GM06990 (cell line): ENCODE data around the gene CDK11B.
A peak's percentile ranks its signal among the peaks of the same experiment; 100 is the strongest.

ENCODE experiments used
- DNase-seq: peaks from one replicate; pipeline ENCODE4 v3.0.0-alpha.2; 2011; ENCODE audit not compliant: insufficient read length; ENCODE audit errors: extremely low read depth
- H3K27me3 ChIP-seq: replicated peaks from 2 replicates; pipeline ENCODE4 v1.6.0; 2011; ENCODE audit warnings: low read length; ENCODE audit not compliant: control insufficient read depth, insufficient read depth
- H3K36me3 ChIP-seq: 2 replicates; pipeline ENCODE4 v1.5.1; 2011; ENCODE audit warnings: low read length; ENCODE audit not compliant: control insufficient read depth, insufficient read depth
- H3K4me3 ChIP-seq: replicated peaks from 2 replicates; pipeline ENCODE4 v1.5.1; 2011; ENCODE audit warnings: low read depth, mild to moderate bottlenecking, control low read depth, low read length
- TF ChIP-seq, protein P1 (sequence below): IDR thresholded peaks from 2 replicates; pipeline ENCODE4 v1.5.1; 2011; ENCODE audit warnings: low read length, control low read depth, mild to moderate bottlenecking, inconsistent platforms; ENCODE audit not compliant: insufficient read depth, poor library complexity, severe bottlenecking

The CDK11B gene

DNA sequence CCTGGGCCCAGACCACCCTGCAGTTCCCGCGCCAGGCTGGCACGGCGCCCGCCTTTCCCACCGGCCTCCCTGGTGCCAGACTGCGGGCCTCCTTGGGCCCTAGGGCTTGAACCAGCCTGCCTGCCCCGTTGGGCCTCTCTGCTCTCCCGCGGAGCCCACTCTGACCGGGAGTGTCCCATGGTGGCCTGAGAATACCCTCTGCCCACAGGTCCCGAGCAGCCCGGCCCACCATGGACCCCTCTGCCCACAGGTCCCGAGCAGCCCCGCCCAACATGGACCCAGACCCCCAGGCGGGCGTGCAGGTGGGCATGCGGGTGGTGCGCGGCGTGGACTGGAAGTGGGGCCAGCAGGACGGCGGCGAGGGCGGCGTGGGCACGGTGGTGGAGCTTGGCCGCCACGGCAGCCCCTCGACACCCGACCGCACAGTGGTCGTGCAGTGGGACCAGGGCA lies 35.6 kb downstream of the CDK11B start:
- peak; percentile 9 for DNase-seq
- H3K4me3 ChIP-seq, result no peak overlapping the region
- no peaks in the 10 kb centered on the region; the same call in 1 of the 2 replicates for H3K36me3 ChIP-seq
- TF ChIP-seq, protein P1, sequence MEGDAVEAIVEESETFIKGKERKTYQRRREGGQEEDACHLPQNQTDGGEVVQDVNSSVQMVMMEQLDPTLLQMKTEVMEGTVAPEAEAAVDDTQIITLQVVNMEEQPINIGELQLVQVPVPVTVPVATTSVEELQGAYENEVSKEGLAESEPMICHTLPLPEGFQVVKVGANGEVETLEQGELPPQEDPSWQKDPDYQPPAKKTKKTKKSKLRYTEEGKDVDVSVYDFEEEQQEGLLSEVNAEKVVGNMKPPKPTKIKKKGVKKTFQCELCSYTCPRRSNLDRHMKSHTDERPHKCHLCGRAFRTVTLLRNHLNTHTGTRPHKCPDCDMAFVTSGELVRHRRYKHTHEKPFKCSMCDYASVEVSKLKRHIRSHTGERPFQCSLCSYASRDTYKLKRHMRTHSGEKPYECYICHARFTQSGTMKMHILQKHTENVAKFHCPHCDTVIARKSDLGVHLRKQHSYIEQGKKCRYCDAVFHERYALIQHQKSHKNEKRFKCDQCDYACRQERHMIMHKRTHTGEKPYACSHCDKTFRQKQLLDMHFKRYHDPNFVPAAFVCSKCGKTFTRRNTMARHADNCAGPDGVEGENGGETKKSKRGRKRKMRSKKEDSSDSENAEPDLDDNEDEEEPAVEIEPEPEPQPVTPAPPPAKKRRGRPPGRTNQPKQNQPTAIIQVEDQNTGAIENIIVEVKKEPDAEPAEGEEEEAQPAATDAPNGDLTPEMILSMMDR, result no peak
- no peaks in the 10 kb centered on the region for H3K27me3 ChIP-seq

DNA sequence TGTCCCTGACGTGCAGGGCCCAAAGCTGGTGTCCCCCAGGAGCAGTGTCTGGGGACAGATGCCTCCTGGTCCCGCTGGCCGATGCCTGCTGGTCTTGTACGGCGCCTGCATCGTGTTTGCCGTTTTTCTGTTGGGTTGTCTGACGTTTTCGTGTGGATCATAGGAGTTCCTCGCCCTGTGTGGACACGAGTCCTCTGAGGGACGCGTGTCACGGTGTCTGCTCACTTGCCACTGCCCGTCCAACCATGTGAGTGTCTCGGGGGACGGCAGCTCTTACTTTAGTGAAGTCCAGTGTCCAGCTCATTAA lies 36.1 kb downstream of the CDK11B start:
- H3K4me3 ChIP-seq, result no peak overlapping the region
- DNase-seq, result no peak
- TF ChIP-seq, protein P1, result no peak
- H3K27me3 ChIP-seq, result no peaks in the 10 kb centered on the region
- peaks cover 2% of the 10 kb centered on the region; the same call in 1 of the 2 replicates for H3K36me3 ChIP-seq

DNA sequence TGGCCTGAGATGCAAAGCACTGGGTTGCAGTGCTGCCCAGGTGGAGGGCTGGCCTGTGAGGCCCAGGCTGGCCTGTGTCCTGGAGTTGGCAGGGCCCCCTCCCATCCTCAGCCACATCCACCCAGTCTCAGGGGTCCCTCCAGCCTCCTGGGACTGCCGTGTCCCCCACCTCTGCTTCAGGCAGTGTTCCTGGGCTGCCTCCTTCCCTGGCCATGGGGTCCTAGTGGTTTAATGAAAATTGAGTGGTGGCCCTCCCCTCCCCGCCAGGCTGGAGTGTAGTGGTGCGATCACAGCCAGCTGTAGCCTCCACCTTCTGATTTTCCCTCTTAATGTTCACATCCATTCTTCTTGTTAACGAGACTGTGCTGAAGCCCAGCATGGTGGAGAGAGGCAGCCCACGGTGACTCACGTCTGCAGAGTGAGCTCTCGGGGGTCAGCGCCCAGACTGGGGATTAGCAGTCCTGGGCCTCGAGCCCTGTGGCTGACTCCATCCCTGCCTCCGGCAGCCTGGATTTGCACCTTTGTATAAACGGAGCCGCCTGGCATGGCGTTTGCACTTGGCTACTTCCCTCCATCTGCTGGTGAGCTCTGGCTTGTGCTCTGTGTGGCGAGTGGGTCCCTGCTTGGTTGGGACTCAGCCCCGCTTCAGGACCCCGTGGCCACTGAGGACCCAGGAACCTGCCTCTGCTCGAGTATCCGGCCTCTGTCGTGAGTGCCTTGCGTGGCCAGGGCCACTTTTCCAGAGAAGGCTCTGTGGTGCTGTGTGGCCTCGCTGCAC lies 36.6 kb downstream of the CDK11B start:
- DNase-seq, result no peak
- Histone ChIP-seq H3K27me3 (no peaks in the 10 kb centered on the region), H3K36me3 (peaks cover 2% of the 10 kb centered on the region; the same call in 1 of the 2 replicates), H3K4me3 (no peak overlapping the region)
- TF ChIP-seq, protein P1, result no peak

DNA sequence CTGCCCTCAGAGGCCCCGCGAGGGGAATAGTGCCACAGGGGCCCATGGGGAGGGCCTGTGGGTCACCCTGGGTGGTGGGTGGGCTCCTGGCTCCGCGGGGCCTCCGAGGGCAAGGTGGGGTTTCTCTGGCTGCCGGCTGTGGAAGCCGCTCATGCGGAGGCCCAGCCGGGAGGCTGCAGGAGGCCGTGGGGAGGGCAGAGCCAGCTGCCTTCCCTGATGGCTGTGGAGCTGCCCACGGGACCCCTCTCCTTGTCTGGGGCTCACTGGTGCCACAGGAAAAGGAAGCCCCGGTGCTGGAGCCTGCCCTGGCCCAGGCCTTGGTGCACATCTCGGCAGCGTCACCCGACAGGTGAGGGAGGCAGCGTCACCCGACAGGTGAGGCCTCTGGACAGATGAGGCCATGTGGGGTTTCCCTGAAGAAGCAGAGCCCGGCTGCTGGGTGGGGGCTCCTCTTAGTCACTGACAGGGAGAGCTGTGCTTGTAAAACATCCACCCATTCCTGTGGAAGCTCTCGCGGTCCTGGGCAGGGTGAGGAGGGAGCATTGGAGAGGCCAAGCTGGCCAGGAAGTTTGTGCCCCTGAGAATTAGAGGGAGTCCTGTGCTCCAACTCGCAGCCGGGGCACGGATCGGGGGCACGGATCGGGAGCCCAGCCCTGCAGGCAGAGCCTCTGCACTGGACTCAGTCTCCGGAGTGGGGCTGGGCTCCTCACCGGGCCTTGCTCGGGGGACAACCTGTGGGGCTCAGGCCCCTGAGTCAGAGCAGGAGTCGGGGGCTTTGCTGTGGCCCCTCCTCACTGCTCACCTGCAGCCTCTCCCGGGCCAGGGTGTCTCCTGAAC lies 37.4 kb downstream of the CDK11B start:
- DNase-seq, result no peak
- TF ChIP-seq, protein P1, result no peak
- Histone ChIP-seq H3K27me3 (no peaks in the 10 kb centered on the region), H3K4me3 (no peak overlapping the region), H3K36me3 (peaks cover 2% of the 10 kb centered on the region; the same call in 1 of the 2 replicates)

DNA sequence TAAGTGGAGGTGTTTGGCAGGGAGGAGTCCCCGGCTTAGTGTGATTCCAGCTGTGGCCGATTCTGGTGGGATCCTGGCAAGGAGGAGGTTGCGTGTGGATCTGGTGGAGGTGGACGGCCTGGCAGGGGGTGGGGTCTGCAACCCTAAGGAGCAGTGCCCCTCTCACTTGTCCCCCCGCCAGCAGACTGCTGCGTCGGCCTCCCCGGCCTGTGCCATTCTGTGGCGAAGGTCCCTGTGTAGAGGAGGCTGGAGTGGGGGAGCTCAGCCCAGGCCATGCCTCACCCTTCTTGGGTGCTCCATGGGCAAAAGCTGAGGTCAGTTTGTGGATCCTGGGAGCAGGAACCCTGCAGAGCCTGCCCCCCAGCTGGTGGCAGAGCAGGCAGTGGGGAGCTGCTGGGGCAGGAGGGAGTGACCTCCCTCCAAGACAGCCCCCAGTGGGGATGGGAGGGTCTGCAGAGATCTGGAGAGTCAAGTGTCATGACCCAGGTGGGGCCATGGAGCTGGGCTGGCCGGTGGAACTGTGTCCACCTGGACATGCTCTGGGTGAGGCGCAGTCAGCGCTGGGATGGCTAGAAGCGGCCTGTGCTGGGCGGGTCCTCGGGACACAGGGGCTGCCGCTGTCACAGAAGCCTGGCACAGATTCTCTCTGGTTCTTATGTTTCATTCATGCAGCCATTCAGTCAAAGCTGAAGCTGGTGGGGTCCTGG lies 38.2 kb downstream of the CDK11B start:
- peaks cover 2% of the 10 kb centered on the region; the same call in 1 of the 2 replicates for H3K36me3 ChIP-seq
- H3K27me3 ChIP-seq, result no peaks in the 10 kb centered on the region
- DNase-seq, result no peak
- TF ChIP-seq, protein P1, result no peak
- no peak overlapping the region for H3K4me3 ChIP-seq
